ENCODE measurements around the gene LRP1B.

LRP1B gene

DNA sequence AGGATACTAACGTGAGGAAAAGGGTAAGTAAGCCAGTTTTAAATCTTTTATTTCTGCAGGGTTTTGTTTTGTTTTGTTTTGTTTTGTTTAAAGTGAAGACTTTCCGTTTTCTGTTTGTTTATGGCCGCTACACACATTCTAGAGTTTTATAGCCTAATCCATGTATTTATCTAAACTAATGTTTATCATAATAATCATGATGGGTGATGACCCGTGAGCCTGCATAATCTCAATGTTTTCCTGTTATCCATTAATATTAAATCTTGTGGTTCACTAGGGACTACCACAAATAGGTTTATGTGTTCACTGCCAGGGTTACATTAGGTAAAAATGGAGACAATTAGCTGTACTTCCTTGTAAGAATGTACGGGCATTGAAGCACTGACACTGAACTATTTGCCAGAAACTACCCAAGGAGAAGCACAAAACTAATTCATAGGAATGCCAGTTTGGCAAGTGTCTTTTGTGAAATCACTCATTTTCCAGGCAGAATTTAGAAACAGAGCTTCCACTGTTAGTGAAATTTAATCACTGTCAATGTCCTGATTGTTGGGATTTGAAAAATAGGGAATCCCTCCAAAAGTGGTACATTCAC is 574.8 kb downstream of the LRP1B start:
- no peak overlapping the region for H3K27ac ChIP-seq
- no peak overlapping the region for H3K4me2 ChIP-seq
- TF ChIP-seq, protein P1, sequence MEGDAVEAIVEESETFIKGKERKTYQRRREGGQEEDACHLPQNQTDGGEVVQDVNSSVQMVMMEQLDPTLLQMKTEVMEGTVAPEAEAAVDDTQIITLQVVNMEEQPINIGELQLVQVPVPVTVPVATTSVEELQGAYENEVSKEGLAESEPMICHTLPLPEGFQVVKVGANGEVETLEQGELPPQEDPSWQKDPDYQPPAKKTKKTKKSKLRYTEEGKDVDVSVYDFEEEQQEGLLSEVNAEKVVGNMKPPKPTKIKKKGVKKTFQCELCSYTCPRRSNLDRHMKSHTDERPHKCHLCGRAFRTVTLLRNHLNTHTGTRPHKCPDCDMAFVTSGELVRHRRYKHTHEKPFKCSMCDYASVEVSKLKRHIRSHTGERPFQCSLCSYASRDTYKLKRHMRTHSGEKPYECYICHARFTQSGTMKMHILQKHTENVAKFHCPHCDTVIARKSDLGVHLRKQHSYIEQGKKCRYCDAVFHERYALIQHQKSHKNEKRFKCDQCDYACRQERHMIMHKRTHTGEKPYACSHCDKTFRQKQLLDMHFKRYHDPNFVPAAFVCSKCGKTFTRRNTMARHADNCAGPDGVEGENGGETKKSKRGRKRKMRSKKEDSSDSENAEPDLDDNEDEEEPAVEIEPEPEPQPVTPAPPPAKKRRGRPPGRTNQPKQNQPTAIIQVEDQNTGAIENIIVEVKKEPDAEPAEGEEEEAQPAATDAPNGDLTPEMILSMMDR (conservative IDR thresholded peaks at IDR 0.05; ENCODE audit: low read depth, low read length): no peak
- no peaks in the 10 kb centered on the region for H4K20me1 ChIP-seq (ENCODE audit: insufficient read depth)
- H2AFZ ChIP-seq (ENCODE audit: low read depth): no peak overlapping the region
- H3K4me1 ChIP-seq (ENCODE audit: low read depth, poor library complexity, severe bottlenecking): no peaks in the 10 kb centered on the region
- H3K27me3 ChIP-seq (ENCODE audit: insufficient read depth, low read depth): no peaks in the 10 kb centered on the region
- no peak overlapping the region for H3K4me3 ChIP-seq (IDR thresholded peaks at IDR 0.05; ENCODE audit: insufficient read depth, low read depth, low read length)
- no peaks in the 10 kb centered on the region for H3K79me2 ChIP-seq (ENCODE audit: insufficient read depth, low read depth)
- no peaks in the 10 kb centered on the region for H3K36me3 ChIP-seq (ENCODE audit: insufficient read depth)
- no peak overlapping the region for H3K9ac ChIP-seq

DNA sequence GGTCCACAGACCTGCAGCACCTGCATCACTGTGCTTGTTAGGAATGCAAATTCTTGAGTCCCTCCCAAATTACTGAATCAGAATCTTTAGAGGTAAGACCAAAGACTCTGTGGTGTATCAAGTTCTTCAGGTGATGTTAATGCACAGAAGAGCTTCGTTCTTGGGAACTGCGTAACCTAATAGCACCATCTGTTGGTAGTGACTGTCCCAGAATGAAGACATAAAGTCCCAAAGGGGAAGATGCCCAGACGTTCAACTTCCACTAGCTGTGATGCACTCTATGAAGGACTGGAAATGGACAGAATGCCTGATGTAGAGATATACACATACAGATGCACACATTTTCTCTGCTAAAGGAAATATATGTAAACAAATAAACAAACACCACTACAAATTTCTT is 576.0 kb downstream of the LRP1B start:
- H3K4me3 ChIP-seq (IDR thresholded peaks at IDR 0.05; ENCODE audit: insufficient read depth, low read depth, low read length): no peak overlapping the region
- H3K36me3 ChIP-seq (ENCODE audit: insufficient read depth): no peaks in the 10 kb centered on the region
- H3K9ac ChIP-seq: no peak overlapping the region
- no peaks in the 10 kb centered on the region for H3K27me3 ChIP-seq (ENCODE audit: insufficient read depth, low read depth)
- no peak overlapping the region for H2AFZ ChIP-seq (ENCODE audit: low read depth)
- H3K27ac ChIP-seq: no peak overlapping the region
- TF ChIP-seq, protein P1 (conservative IDR thresholded peaks at IDR 0.05; ENCODE audit: low read depth, low read length): no peak
- H3K4me1 ChIP-seq (ENCODE audit: low read depth, poor library complexity, severe bottlenecking): no peaks in the 10 kb centered on the region
- no peak overlapping the region for H3K4me2 ChIP-seq
- no peaks in the 10 kb centered on the region for H4K20me1 ChIP-seq (ENCODE audit: insufficient read depth)
- H3K79me2 ChIP-seq (ENCODE audit: insufficient read depth, low read depth): no peaks in the 10 kb centered on the region

DNA sequence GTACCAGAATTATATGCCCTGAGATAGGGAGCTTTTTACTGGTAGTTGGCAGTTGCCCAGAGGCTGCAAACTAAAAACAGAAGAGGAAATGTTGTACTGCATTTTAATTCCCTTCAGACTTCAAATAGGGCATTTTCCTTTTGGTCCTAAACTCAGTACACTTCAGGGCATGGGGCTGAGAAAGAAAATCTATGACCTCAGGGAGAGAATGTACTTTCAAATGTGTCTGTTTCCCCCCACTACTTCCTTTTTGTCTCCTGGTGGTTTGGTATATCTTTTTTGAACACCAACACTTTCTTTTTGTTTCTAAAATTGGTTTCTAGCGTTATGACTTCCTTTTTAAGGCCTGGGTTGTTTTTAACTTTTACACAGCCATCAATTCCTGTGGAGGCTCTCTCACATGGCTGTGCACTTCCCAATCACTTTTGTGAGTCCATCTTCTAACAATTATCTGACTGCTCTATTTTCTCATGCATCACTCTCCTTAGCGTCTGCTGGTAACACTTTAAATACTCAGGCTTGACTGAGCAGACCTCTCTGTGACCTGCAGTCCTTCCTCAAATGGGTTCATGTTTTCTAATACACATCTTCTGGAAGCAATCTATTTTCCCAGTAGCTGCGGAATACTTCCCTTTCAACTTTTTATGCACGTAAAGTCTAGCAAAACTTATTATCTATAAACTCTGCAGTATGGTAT is 596.0 kb downstream of the LRP1B start:
- no peak overlapping the region for H2AFZ ChIP-seq (ENCODE audit: low read depth)
- H3K79me2 ChIP-seq (ENCODE audit: insufficient read depth, low read depth): no peaks in the 10 kb centered on the region
- TF ChIP-seq, protein P1 (conservative IDR thresholded peaks at IDR 0.05; ENCODE audit: low read depth, low read length): no peak
- no peak overlapping the region for H3K4me3 ChIP-seq (IDR thresholded peaks at IDR 0.05; ENCODE audit: insufficient read depth, low read depth, low read length)
- no peaks in the 10 kb centered on the region for H3K36me3 ChIP-seq (ENCODE audit: insufficient read depth)
- no peak overlapping the region for H3K4me2 ChIP-seq
- no peak overlapping the region for H3K27ac ChIP-seq
- H3K4me1 ChIP-seq (ENCODE audit: low read depth, poor library complexity, severe bottlenecking): peaks cover 3% of the 10 kb centered on the region
- no peak overlapping the region for H3K9ac ChIP-seq
- no peaks in the 10 kb centered on the region for H3K27me3 ChIP-seq (ENCODE audit: insufficient read depth, low read depth)
- H4K20me1 ChIP-seq (ENCODE audit: insufficient read depth): no peaks in the 10 kb centered on the region

DNA sequence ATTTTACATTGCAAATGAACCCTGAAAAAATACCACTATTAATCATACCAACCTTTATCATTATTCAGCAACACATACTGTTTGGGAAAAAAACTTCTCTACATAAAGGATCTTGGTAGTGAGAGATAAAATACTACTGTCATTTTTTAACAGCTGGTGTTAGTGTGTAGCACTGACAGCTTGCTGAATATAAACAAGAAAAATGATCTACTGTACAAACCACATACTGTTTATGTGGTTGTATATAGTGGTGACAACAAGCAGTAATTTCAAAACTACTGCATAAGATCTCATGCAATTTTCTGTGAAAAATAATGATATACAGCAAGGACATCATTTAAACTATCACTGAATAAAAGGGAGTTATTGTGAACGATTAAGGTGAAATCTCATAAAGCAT is 601.2 kb downstream of the LRP1B start:
- TF ChIP-seq, protein P1 (conservative IDR thresholded peaks at IDR 0.05; ENCODE audit: low read depth, low read length): no peak
- Histone ChIP-seq H3K9ac (no peak overlapping the region), H4K20me1 (ENCODE audit: insufficient read depth) (no peaks in the 10 kb centered on the region), H3K79me2 (ENCODE audit: insufficient read depth, low read depth) (no peaks in the 10 kb centered on the region), H2AFZ (ENCODE audit: low read depth) (no peak overlapping the region), H3K36me3 (ENCODE audit: insufficient read depth) (no peaks in the 10 kb centered on the region), H3K4me1 (ENCODE audit: low read depth, poor library complexity, severe bottlenecking) (peaks cover 17% of the 10 kb centered on the region), H3K4me2 (0 out of 2 replicates have a peak overlapping the region, but pooled peaks have one; percentile 3), H3K4me3 (IDR thresholded peaks at IDR 0.05; ENCODE audit: insufficient read depth, low read depth, low read length) (no peak overlapping the region), H3K27ac (no peak overlapping the region), H3K27me3 (ENCODE audit: insufficient read depth, low read depth) (no peaks in the 10 kb centered on the region)

Measured in KMS-11 (cell line).